ENCODE measurements around the gene NDUFA3. TPM values are rescaled to one million over a fixed set of nuclear protein-coding genes. Genes with fewer than 3 reads are reported as not detected.

The NDUFA3 gene
- total RNA-seq, 6 experiments from 2014 or later: 114 to 173 (median 144) TPM

- TF ChIP-seq CTCF (IDR thresholded peaks at IDR 0.05): no peak
- Mint-ChIP-seq H3K4me3 (no peak overlapping the region), H3K27ac (peak overlapping the region; percentile 38; the same call in 1 of the 2 replicates), H3K36me3 (ENCODE audit: low read depth) (peaks cover 28% of the 10 kb centered on the region), H3K4me1 (ENCODE audit: low read depth) (peaks cover under 1% of the 10 kb centered on the region; the same call in 1 of the 2 replicates), H3K9me3 (no peaks in the 10 kb centered on the region), H3K27me3 (ENCODE audit: insufficient read depth) (peaks cover 4% of the 10 kb centered on the region)
- DNase-seq: no peak
These were observed 45.0 kb downstream of the NDUFA3 start for GRCh38 chr19:54147676-54148075.

GRCh38 chr19:54148158-54148557, 45.5 kb downstream of the NDUFA3 start:
- no peaks in the 10 kb centered on the region for H3K9me3 Mint-ChIP-seq
- TF ChIP-seq CTCF (IDR thresholded peaks at IDR 0.05): no peak
- H3K4me3 Mint-ChIP-seq: no peak overlapping the region
- H3K27ac Mint-ChIP-seq: no peak overlapping the region
- peaks cover 4% of the 10 kb centered on the region for H3K27me3 Mint-ChIP-seq (ENCODE audit: insufficient read depth)
- H3K4me1 Mint-ChIP-seq (ENCODE audit: low read depth): peaks cover 2% of the 10 kb centered on the region
- no peak for DNase-seq
- peaks cover 25% of the 10 kb centered on the region for H3K36me3 Mint-ChIP-seq (ENCODE audit: low read depth)

GRCh38 chr19:54149021-54149812, 46.6 kb downstream of the NDUFA3 start:
- Mint-ChIP-seq H3K27me3 (ENCODE audit: insufficient read depth) (peaks cover 4% of the 10 kb centered on the region), H3K27ac (no peak overlapping the region), H3K4me3 (no peak overlapping the region), H3K36me3 (ENCODE audit: low read depth) (peaks cover 28% of the 10 kb centered on the region), H3K9me3 (no peaks in the 10 kb centered on the region), H3K4me1 (ENCODE audit: low read depth) (peaks cover 12% of the 10 kb centered on the region)
- DNase-seq: no peak
- no peak for TF ChIP-seq CTCF (IDR thresholded peaks at IDR 0.05)

GRCh38 chr19:54151362-54152035, 48.8 kb downstream of the NDUFA3 start:
- Mint-ChIP-seq H3K4me1 (ENCODE audit: low read depth) (peaks cover 20% of the 10 kb centered on the region), H3K36me3 (ENCODE audit: low read depth) (peaks cover 25% of the 10 kb centered on the region), H3K27ac (no peak overlapping the region; the same call in 1 of the 2 replicates), H3K27me3 (ENCODE audit: insufficient read depth) (peaks cover 8% of the 10 kb centered on the region), H3K4me3 (no peak overlapping the region), H3K9me3 (no peaks in the 10 kb centered on the region)
- DNase-seq: no peak
- no peak for TF ChIP-seq CTCF (IDR thresholded peaks at IDR 0.05)

GRCh38 chr19:54152267-54152666, 49.6 kb downstream of the NDUFA3 start:
- Mint-ChIP-seq H3K27me3 (ENCODE audit: insufficient read depth) (peaks cover 10% of the 10 kb centered on the region), H3K36me3 (ENCODE audit: low read depth) (peaks cover 31% of the 10 kb centered on the region), H3K4me1 (ENCODE audit: low read depth) (peaks cover 25% of the 10 kb centered on the region), H3K9me3 (no peaks in the 10 kb centered on the region), H3K4me3 (no peak overlapping the region), H3K27ac (no peak overlapping the region)
- no peak for TF ChIP-seq CTCF (IDR thresholded peaks at IDR 0.05)
- DNase-seq: no peak

Measured in HFFc6 (cell line).